Prostate gland (tissue), 2 donors: ENCODE data around the gene E2F4. TPM values are rescaled to one million over a fixed set of nuclear protein-coding genes. Genes with fewer than 3 reads are reported as not detected.

Experiments used
- DNase-seq: peaks from one replicate; pipeline ENCODE4 v3.0.0-alpha.2; 2019; ENCODE audit warnings: low spot score
- H3K27ac ChIP-seq, 2 donors: fragments of 200-600 bp; sonication (generic); 2 replicates each; pipeline ENCODE4 v1.5.1; 2017 to 2019
- H3K27me3 ChIP-seq: fragments of 200-600 bp; sonication (generic); replicated peaks from 2 replicates; pipeline ENCODE4 v1.5.1; 2019; ENCODE audit not compliant: insufficient read depth
- H3K36me3 ChIP-seq, 2 donors: fragments of 200-600 bp; sonication (generic); 1 replicate in 1 of 2; 2 replicates in 1 of 2; pipeline versions ENCODE4 v1.5.1 to v1.8.1; 2017 to 2019
- H3K4me1 ChIP-seq: fragments of 200-600 bp; sonication (generic); replicated peaks from 2 replicates; pipeline ENCODE4 v1.5.1; 2019
- H3K4me3 ChIP-seq, 2 donors: fragments of 200-600 bp; sonication (generic); 2 replicates each; pipeline ENCODE4 v1.5.1; 2017 to 2019
- H3K9me3 ChIP-seq: fragments of 200-600 bp; sonication (generic); 2 replicates; pipeline ENCODE4 v1.5.1; 2017
- CTCF ChIP-seq, 4 experiments: fragments of 200-600 bp in 2 of 4; fragments of 450-650 bp in 2 of 4; sonication (generic) in 2 of 4; IDR thresholded peaks; 1 replicate in 3 of 4; 2 replicates in 1 of 4; pipeline ENCODE4 v1.5.1; 2016 to 2019; ENCODE audit warnings: antibody characterized with exemption in 4 of 4, mild to moderate bottlenecking in 2 of 4, moderate library complexity in 2 of 4
- POLR2A ChIP-seq: fragments of 450-650 bp; IDR thresholded peaks from one replicate; pipeline ENCODE4 v1.6.1; 2016; ENCODE audit warnings: antibody characterized with exemption, mild to moderate bottlenecking
- POLR2AphosphoS5 ChIP-seq: sonication (generic); formaldehyde crosslinking; IDR thresholded peaks from one replicate; pipeline ENCODE4 v1.6.1; 2017; ENCODE audit warnings: antibody characterized with exemption
- WGBS: methylation state at CpG from one replicate; pipeline ENCODE4 v1.1.5; 2018; 5-methylcytosine and 5-hydroxymethylcytosine counted together
- intact Hi-C: fragments of 100-400 bp; cut with DNase I; formaldehyde crosslinking; loops from one replicate; pipeline ENCODE4 v1.14.2; 2022
- total RNA-seq, 2 donors: library from RNA; depleted of rRNA; stranded (reverse); fragments of >200 nt; gene quantifications; one replicate each; pipeline ENCODE4 v1.1.0, GENCODE V29; 2016

The E2F4 gene
- total RNA-seq, 2 donors from 2014 or later: 91.6 to 105 TPM

- intact Hi-C loops: no loop called here
- DNase-seq: no peak
- no peaks in the 10 kb centered on the region for H3K27me3 ChIP-seq
- TF ChIP-seq CTCF (IDR thresholded peaks at IDR 0.05) (no peak), POLR2AphosphoS5 (no peak), POLR2A (no peak)
- H3K27ac ChIP-seq: no peak overlapping the region
- no peak overlapping the region for H3K4me3 ChIP-seq
- H3K36me3 ChIP-seq: no peaks in the 10 kb centered on the region
- no peaks in the 10 kb centered on the region for H3K4me1 ChIP-seq
- no peaks in the 10 kb centered on the region for H3K9me3 ChIP-seq
Measured at GRCh38 chr16:67212766-67213165, 20.8 kb downstream of the E2F4 start.

- Histone ChIP-seq H3K27ac (no peak overlapping the region), H3K9me3 (no peaks in the 10 kb centered on the region), H3K4me1 (no peaks in the 10 kb centered on the region), H3K36me3 (no peaks in the 10 kb centered on the region), H3K27me3 (no peaks in the 10 kb centered on the region), H3K4me3 (no peak overlapping the region)
- intact Hi-C loops: no loop called here
- TF ChIP-seq CTCF (IDR thresholded peaks at IDR 0.05): no peak
- TF ChIP-seq POLR2A: no peak
- WGBS: 77% methylated on average over 8 of the region's 8 CpGs
- no peak for DNase-seq
Measured at GRCh38 chr16:67213197-67214019, 21.5 kb downstream of the E2F4 start.

GRCh38 chr16:67215706-67216105 is 23.8 kb downstream of the E2F4 start:
- Histone ChIP-seq H3K27me3 (no peaks in the 10 kb centered on the region), H3K4me1 (no peaks in the 10 kb centered on the region), H3K36me3 (no peaks in the 10 kb centered on the region), H3K4me3 (no peak overlapping the region), H3K9me3 (no peaks in the 10 kb centered on the region), H3K27ac (no peak overlapping the region)
- TF ChIP-seq CTCF (IDR thresholded peaks at IDR 0.05): no peak
- TF ChIP-seq POLR2A: no peak
- TF ChIP-seq POLR2AphosphoS5: no peak
- no peak for DNase-seq
- intact Hi-C loops: no loop called here
- WGBS: 79% methylated on average over 5 of the region's 5 CpGs

GRCh38 chr16:67216612-67217490 is 24.9 kb downstream of the E2F4 start:
- no peaks in the 10 kb centered on the region for H3K4me1 ChIP-seq
- H3K9me3 ChIP-seq: no peaks in the 10 kb centered on the region
- TF ChIP-seq POLR2AphosphoS5: no peak
- no peak for TF ChIP-seq POLR2A
- no peak for TF ChIP-seq CTCF (IDR thresholded peaks at IDR 0.05)
- no peaks in the 10 kb centered on the region for H3K27me3 ChIP-seq
- intact Hi-C loops: no loop called here
- no peak for DNase-seq
- no peak overlapping the region for H3K27ac ChIP-seq
- no peak overlapping the region for H3K4me3 ChIP-seq
- no peaks in the 10 kb centered on the region for H3K36me3 ChIP-seq
- 77% methylated on average over 18 of the region's 18 CpGs for WGBS
